Activated CD8-positive, alpha-beta memory T cell treated with anti-CD3 and anti-CD28 coated beads, Interleukin-2, amount 50 U/mL, for 24 hours (primary cell): Measurements from ENCODE around the gene MAP4K4.

Experiments
- DNase-seq: peaks from one replicate; pipeline ENCODE4 v3.0.0-alpha.2; 2020; ENCODE audit errors: extremely low read depth

Gene MAP4K4

DNA sequence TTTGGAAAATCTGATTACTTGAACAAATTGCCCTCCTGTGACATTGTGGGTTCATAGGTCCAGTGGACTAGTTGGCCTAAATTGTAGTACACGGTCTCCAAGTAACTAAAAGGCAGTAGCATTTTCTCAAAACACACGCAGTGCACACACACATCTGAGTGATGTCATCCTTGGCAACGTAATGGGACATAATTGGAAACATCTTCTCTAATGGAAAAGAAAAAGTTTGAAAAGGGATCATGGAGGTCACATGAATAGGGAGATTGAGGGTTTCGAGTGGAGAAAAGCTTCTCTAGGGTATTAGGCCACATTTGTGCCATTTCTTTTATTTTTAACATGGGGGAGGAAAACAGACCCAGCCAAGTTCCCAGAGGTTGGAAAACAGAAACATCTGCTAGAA is 93.3 kb downstream of the MAP4K4 start:
- no peak for DNase-seq

- DNase-seq, result no peak
These were observed 94.7 kb downstream of the MAP4K4 start for GRCh38 chr2:101792208-101792607.

GRCh38 chr2:101793277-101793969 is 95.9 kb downstream of the MAP4K4 start:
- no peak for DNase-seq

- DNase-seq, result no peak
These were observed 96.6 kb downstream of the MAP4K4 start for GRCh38 chr2:101794141-101794540.

- DNase-seq, result no peak
These were observed 97.5 kb downstream of the MAP4K4 start for GRCh38 chr2:101795033-101795432.

- DNase-seq, result no peak
These were observed 99.5 kb downstream of the MAP4K4 start for GRCh38 chr2:101796825-101797600.

GRCh38 chr2:101801496-101801895 is 104.0 kb downstream of the MAP4K4 start:
- no peak for DNase-seq

DNA sequence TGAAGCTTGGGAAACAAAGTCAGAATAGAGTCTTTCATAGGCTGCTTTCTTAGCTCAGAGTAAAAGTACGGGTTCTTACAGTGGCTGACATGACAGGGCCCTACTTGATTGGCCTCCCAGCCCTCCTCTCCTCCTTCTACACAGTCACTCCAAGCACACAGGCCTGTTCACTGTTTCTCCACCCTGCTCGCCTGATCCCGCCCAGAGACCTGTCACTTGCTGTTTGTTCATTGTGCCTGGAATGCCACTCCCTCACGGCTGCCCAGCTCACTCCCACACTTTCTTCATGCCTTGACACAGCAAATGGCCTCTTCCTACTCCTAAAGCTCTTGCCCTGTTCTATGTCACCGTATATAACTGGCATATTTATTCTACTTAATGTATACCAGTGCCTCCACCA is 104.8 kb downstream of the MAP4K4 start:
- DNase-seq, result no peak

GRCh38 chr2:101803128-101803527 is 105.6 kb downstream of the MAP4K4 start:
- DNase-seq, result no peak

DNA sequence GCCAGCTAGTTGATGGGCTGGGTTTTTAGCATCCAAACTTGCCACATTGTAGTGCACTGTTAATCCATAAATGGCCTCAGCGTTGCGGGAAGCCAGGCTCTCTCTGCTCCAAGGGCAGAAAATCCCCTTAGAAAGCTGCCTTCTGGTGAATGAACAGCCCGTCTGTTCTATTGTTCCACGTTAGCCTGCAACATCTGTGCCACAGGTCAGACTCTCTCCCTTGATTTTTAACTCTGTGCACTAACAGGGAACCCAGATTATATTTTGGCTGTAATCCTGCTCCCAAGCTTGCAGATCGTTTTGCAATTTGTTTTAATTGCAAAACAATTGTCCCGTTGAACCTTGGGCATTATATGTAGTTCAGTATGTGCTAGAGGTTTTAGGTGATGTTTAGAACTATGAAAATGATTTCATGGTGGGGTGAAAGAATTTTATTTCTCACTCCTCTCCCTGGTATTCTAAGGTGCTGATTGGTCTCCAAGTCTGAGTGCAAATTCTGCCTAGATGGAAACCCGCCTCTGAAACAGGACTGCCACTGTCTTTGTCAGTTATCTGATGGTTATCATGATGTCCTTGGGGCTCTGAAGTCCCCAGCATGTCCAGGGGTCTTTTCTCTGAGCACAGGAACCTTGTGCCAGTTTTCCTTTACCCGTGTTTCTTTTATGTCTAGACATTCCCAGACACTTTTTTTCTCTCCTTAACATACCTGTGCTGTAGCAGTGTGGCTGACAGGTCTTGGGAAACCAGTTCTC is 106.6 kb downstream of the MAP4K4 start:
- DNase-seq, result no peak

- no peak for DNase-seq
These were observed 107.9 kb downstream of the MAP4K4 start for GRCh38 chr2:101805152-101806088.

GRCh38 chr2:101806123-101806522 is 108.6 kb downstream of the MAP4K4 start:
- no peak for DNase-seq

- no peak for DNase-seq
These were observed 109.2 kb downstream of the MAP4K4 start for GRCh38 chr2:101806701-101807100.

GRCh38 chr2:101807242-101807641 is 109.7 kb downstream of the MAP4K4 start:
- no peak for DNase-seq

DNA sequence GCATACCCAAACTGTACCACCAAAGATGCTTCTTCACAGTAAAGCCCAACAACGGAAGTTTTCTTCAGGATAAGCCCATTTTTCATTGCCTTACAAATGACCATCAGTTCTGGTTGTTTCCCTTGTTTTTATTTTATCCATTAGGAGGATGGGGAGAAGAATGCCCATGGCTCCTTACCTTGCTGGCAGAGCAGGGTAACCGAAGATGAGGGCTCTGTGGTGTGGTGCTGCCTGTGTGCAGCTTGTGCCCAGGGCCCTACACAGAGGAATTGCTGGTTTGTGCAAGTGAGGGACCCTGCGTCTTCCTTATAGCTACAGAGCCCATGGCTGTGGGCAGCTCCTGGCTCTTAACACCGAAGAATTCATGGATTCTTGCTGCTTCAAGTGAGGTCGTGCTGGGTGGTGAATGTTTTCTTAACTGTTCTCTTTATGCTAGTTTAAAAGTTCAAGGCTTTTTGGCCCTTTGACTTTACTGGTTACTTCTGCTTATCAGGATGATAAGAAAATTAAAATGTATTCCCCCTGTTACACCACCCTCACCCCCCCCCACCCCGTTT is 110.6 kb downstream of the MAP4K4 start:
- DNase-seq, result no peak

GRCh38 chr2:101809698-101810097 is 112.2 kb downstream of the MAP4K4 start:
- DNase-seq, result no peak

DNA sequence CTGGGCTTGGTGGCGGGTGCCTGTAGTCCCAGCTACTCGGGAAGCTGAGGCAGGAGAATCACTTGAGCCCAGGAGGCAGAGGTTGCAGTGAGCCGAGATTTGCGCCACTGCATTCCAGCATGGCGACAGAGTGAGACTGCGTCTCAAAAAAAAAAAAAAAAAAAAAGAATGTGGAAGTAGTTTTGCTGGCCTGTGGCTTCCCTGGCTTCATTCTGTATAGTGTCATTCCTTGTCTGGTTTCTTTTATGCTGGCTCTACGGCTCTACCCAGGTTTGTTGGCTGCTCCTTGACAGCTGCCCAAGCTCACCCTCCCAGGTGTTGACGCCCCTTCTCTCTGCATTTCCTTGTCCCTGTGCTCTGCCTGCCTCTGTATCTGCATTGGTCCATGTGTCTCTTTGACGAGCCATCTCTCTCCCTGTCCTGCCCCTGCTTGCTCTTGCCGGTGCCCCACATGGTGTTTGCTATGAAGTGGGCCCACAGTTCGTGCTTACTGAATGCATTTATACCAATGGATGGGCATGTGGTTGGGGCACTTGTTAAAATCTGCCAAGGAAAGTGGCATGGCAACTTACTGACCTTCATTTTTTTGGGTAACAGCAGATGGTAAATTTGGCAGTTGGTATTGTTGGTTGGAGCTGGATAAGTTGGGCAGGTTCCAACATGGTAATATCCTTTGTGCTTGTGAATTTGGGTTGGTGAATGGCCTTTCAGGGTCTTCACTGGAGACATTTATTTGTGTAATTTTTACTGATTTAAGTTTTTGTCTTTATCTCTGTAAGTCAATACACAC is 113.9 kb downstream of the MAP4K4 start:
- no peak for DNase-seq

GRCh38 chr2:101812226-101812625 is 114.7 kb downstream of the MAP4K4 start:
- DNase-seq, result no peak

GRCh38 chr2:101814752-101815151 is 117.2 kb downstream of the MAP4K4 start:
- DNase-seq, result no peak

GRCh38 chr2:101815154-101815553 is 117.6 kb downstream of the MAP4K4 start:
- DNase-seq, result no peak
